ENCODE measurements around the gene PRMT3. TPM values are rescaled to one million over a fixed set of nuclear protein-coding genes. Genes with fewer than 3 reads are reported as not detected.
"Not testable (repeated sequence)": the region's sequence is repeated elsewhere in the genome, so short reads cannot be mapped to it uniquely, and the experiment has no call there.

PRMT3 gene
- polyA plus RNA-seq, 6 donors from 2014 or later: 5.8 to 17.1 (median 9.5) TPM

DNA sequence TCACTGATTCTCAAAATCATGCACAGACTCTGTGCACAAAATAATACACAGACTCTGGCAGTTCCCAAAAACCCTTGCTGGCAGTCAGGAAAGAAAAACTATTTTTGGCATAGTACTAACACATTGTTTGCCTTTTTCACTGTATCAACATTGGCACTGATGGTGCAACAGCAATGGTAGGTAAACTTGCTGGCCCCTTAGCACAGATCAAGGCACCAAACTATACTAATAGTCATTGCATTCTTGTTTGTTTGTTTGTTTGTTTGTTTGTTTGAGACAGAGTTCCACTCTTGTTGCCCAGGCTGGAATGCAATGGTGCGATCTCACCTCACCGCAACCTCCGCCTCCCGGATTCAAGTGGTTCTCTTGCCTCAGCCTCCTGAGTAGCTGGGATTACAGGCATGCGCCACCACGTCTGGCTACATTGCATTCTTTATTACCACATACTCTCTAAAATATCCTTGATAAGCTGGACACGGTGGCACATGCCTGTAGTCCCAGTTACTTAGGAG is 130.9 kb downstream of the PRMT3 start:
- DNase-seq: no peak
- peaks cover 0 to 1% (median 0%) of the 10 kb centered on the region in 7 donors for H3K9me3 Mint-ChIP-seq
- H3K4me3 Mint-ChIP-seq: no peak overlapping the region
- peaks cover 7 to 28% (median 21%) of the 10 kb centered on the region in 3 donors for H3K27me3 Mint-ChIP-seq
- H3K4me1 Mint-ChIP-seq: no peaks in the 10 kb centered on the region
- no peak for ATAC-seq (ENCODE audit: low read depth in 2 of 2)
- H3K36me3 Mint-ChIP-seq: no peaks in the 10 kb centered on the region
- H3K27ac Mint-ChIP-seq: no peak overlapping the region

DNA sequence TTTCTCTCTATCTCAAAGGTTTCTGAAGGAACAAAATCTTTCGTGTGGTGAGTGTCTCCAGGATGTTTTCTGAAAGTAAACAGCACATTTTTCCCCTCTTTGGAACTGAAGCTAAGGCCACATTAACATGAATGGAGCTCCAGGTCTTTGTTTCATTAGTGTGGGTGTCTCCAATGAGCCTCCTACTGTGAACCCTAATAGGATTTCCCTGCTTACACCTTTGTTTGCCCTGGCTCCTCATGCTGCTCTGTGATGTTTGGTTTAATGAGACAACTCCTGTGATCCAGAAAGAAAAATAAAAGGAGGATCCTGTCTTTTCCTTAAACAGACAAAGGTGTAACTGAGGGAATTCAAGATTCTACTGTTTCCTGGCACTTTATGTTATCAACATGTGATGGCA is 135.0 kb downstream of the PRMT3 start:
- no peak overlapping the region for H3K27ac Mint-ChIP-seq
- H3K27me3 Mint-ChIP-seq: peaks cover 7 to 29% (median 21%) of the 10 kb centered on the region in 3 donors
- DNase-seq (no peak), ATAC-seq (ENCODE audit: low read depth in 2 of 2) (no peak)
- no peaks in the 10 kb centered on the region for H3K4me1 Mint-ChIP-seq
- no peaks in the 10 kb centered on the region for H3K36me3 Mint-ChIP-seq
- H3K9me3 Mint-ChIP-seq: no peaks in the 10 kb centered on the region
- no peak overlapping the region for H3K4me3 Mint-ChIP-seq

DNA sequence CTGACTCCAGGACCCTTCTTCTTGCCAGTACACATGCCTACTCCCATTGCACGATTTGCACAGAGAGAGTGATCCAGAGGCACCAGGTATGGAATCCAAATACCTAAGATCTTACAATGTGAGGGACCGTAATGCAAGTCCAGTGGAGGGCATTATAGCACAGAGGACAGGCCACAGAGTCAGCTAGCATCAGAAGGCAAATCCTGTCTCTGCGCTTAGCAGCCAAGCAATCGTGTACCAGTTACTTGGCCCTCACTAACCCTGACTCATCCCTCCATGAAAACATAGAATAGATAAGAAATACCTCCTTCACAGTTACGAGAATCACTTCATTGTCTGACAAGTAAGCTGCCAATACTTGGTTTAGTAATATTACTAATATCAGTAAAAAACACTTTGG is 142.2 kb downstream of the PRMT3 start:
- peaks cover 7 to 15% (median 10%) of the 10 kb centered on the region in 3 donors for H3K27me3 Mint-ChIP-seq
- no peak for DNase-seq
- no peaks in the 10 kb centered on the region for H3K4me1 Mint-ChIP-seq
- H3K27ac Mint-ChIP-seq: no peak overlapping the region
- H3K9me3 Mint-ChIP-seq: no peaks in the 10 kb centered on the region
- no peaks in the 10 kb centered on the region for H3K36me3 Mint-ChIP-seq
- H3K4me3 Mint-ChIP-seq: no peak overlapping the region
- no peak for ATAC-seq (ENCODE audit: low read depth in 2 of 2)

DNA sequence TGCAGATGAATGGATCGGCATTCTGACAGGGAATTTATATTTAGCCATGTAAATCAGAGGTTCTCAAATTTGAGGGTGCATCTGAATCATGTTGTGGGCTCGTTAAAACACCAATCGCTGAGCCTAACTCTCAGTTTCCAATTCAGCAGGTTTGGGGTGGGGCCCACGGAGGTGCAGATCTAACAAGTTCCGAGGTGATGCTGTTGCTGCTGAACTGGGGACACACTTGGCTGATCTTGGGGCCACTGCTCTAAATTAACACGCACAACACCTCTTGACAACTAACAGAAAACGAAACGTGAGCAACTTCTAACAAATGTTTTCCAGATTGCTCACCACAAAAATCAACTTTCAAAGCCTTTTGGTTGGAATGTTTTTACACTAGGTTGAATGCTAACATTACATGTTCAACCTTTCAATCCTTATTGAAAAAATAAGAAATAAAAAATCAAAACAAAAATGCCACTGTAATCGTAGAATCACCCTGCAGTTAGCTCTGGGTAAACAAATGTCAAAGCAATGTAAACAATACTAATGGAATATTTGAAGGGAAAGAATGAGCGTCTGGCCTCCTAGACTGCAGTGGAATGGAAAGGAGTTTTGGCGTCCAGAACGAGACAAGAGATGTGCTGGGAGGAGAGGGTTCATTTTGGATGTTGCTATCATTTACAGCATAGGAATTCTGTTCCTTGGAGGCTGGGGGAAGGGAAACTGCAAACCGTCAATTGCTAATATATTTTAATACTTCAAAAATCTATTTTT is 143.6 kb downstream of the PRMT3 start:
- H3K27me3 Mint-ChIP-seq: peaks cover 12 to 15% (median 14%) of the 10 kb centered on the region in 3 donors
- no peaks in the 10 kb centered on the region for H3K36me3 Mint-ChIP-seq
- no peak overlapping the region for H3K4me3 Mint-ChIP-seq
- no peaks in the 10 kb centered on the region for H3K9me3 Mint-ChIP-seq
- ATAC-seq (ENCODE audit: low read depth in 2 of 2) (no peak), DNase-seq (no peak)
- no peak overlapping the region for H3K27ac Mint-ChIP-seq
- no peaks in the 10 kb centered on the region for H3K4me1 Mint-ChIP-seq

DNA sequence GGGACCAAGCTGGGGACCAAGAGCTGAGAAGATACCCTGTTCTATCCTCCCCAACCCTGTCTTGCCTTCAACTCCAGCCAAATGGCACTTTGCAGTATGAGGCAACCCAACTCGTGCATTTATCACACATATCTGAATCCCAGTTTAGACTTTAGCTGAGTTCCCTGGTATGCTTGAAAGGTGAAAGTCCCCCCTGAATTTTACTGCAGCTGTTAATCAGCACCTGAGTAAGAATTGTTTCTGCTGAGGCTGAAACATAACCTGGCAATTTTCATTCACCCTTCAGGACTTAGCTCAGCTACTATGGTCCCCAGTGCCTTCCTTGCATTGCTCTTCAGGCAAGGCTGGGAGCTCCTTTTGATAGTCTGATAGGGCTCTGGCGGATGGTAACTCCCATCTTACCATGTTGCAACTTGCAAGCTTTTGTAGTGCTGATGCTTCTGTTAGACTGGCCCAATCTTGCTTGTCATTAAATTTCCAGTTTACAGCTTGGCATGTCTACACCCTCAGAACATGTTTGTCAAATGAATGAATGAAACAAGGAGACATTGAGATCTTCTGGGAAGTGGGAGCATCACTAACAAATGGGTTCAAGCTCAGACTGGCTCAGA is 147.9 kb downstream of the PRMT3 start:
- no peak overlapping the region for H3K27ac Mint-ChIP-seq
- no peak for DNase-seq
- H3K4me1 Mint-ChIP-seq: no peaks in the 10 kb centered on the region
- peaks cover 7 to 33% (median 12%) of the 10 kb centered on the region in 7 donors for H3K9me3 Mint-ChIP-seq
- H3K27me3 Mint-ChIP-seq: peaks cover 9 to 26% (median 19%) of the 10 kb centered on the region in 3 donors
- no peak overlapping the region for H3K4me3 Mint-ChIP-seq
- ATAC-seq (ENCODE audit: low read depth in 2 of 2): no peak
- peaks cover 0 to 8% of the 10 kb centered on the region in 2 donors for H3K36me3 Mint-ChIP-seq

DNA sequence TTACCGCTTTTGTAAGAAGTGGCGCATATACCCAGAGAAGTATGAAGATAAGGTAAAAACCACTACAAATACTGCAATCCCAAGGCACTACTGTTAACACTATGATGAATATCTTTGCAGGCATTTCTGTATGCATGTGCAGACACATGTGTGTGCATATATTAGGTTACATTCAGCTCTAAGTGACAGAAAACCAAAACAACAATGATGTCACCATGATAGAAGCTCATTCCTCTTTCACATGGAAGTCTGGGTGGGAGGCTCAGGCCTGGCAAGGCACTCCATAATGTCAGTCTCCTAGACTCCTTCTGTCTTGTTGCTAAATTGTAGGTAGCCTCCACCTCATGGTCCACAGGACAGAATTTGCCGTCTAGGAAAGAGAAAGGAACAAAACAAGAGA is 148.8 kb downstream of the PRMT3 start:
- no peak overlapping the region for H3K27ac Mint-ChIP-seq
- ATAC-seq (ENCODE audit: low read depth in 2 of 2): no peak
- peaks cover 0 to 8% of the 10 kb centered on the region in 2 donors for H3K36me3 Mint-ChIP-seq
- H3K4me3 Mint-ChIP-seq: no peak overlapping the region
- no peaks in the 10 kb centered on the region for H3K4me1 Mint-ChIP-seq
- H3K27me3 Mint-ChIP-seq: peaks cover 9 to 26% (median 19%) of the 10 kb centered on the region in 3 donors
- H3K9me3 Mint-ChIP-seq: peaks cover 7 to 36% (median 12%) of the 10 kb centered on the region in 7 donors
- no peak for DNase-seq

DNA sequence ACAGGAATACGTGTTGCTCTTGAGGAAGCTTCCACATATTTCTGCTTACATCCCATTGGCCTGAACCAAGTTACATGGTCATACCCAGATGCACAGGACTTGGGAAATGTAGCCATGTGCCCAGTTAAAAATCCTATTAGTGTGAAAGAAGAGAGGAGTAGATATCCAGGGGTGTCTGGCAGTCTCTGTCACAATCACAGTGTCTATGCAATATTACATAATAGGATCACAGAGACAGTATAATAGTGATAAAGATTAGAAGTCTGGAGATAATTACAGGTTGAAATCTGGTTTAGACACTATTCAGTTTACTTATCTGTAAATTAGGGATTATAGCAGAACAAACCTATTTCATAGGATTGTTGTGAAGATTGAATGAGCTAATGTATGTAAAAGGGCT is 149.3 kb downstream of the PRMT3 start:
- Mint-ChIP-seq H3K4me1 (no peaks in the 10 kb centered on the region), H3K36me3 (peaks cover 0 to 8% of the 10 kb centered on the region in 2 donors), H3K27me3 (peaks cover 5 to 26% (median 19%) of the 10 kb centered on the region in 3 donors), H3K9me3 (peaks cover 7 to 36% (median 12%) of the 10 kb centered on the region in 7 donors), H3K27ac (no peak overlapping the region), H3K4me3 (no peak overlapping the region)
- DNase-seq (no peak), ATAC-seq (ENCODE audit: low read depth in 2 of 2) (no peak)

DNA sequence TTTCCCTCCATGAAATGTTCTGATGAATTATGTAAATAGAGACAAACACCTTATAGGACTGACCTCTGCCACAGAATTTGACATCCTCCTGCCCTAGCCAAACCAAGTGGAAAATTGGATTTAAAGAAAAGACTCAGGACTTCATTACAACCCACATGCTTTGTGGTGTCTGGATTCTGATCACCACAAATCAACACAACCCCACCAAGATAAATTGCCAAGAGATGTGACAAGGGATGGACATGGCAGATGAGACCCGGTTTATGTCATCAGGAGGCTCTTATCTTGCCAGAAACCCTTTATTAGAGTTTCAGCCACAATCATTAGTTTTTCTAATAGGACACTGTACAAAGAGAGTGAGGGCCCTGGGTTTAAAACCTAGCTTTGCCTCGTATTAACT is 154.0 kb downstream of the PRMT3 start:
- Mint-ChIP-seq H3K4me1 (no peaks in the 10 kb centered on the region), H3K4me3 (no peak overlapping the region), H3K36me3 (peaks cover 0 to 8% of the 10 kb centered on the region in 2 donors), H3K9me3 (peaks cover 7 to 36% (median 12%) of the 10 kb centered on the region in 7 donors), H3K27me3 (peaks cover 0 to 15% (median 14%) of the 10 kb centered on the region in 3 donors), H3K27ac (no peak overlapping the region)
- DNase-seq: no peak
- ATAC-seq (ENCODE audit: low read depth in 2 of 2): no peak

DNA sequence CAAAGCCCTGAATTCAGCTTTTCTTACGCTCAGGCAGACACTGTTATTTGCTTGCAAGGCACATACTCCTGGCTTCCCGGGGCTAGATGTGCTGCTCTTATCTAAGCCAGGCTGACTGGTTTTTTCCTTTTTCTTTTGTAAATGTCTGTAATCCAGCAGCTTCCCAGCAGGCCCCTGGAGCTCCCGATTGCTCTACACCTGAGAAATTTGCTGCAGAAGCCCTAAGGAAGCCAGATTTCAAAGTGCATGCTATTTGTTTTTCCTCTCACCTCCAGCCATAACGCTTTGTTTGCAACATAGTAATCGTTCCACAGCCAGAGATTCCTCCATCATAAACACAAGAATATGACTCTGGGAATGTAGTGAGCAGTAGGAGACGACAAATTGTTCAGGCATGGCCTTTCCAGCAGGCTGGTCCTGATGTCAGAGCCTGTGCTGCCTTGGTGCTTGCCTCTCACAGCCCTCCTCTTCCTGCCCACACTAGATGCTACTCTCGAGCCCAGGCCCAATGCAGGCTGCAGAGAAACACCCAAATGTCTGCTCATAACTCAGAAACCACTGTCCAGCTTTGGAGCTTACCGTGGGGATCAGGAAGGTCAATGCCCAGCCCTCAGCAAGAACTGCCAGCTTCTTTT is 157.2 kb downstream of the PRMT3 start:
- peak overlapping the region in 1 of 6 donors; percentile 52 for H3K27ac Mint-ChIP-seq
- no peak for ATAC-seq (ENCODE audit: low read depth in 2 of 2)
- peaks cover 0 to 10% (median 3%) of the 10 kb centered on the region in 7 donors for H3K9me3 Mint-ChIP-seq
- H3K27me3 Mint-ChIP-seq: peaks cover 0 to 12% (median 9%) of the 10 kb centered on the region in 3 donors
- H3K4me3 Mint-ChIP-seq: no peak overlapping the region
- no peak for DNase-seq
- H3K4me1 Mint-ChIP-seq: no peaks in the 10 kb centered on the region
- H3K36me3 Mint-ChIP-seq: no peaks in the 10 kb centered on the region

DNA sequence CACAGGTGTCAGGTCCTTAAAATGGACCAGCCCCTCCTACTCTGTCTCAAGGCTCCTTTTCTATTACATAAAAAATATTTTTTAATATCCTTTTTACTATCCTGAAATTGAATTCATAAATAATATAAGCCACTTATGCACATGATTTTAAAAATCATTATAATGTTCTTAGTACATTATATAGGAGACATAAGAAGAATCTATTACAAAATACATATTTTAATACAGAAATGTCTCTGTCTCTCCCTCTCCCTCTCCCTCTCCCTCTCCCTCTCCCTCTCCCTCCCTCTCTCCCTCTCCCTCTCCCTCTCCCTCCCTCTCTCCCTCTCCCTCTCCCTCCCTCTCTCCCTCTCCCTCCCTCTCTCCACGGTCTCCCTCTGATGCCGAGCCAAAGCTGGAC is 159.9 kb downstream of the PRMT3 start:
- no peak for ATAC-seq (ENCODE audit: low read depth in 2 of 2)
- Mint-ChIP-seq H3K4me1 (no peaks in the 10 kb centered on the region), H3K4me3 (no peak overlapping the region), H3K27me3 (peaks cover 0 to 10% (median 9%) of the 10 kb centered on the region in 3 donors), H3K36me3 (no peaks in the 10 kb centered on the region), H3K27ac (no peak overlapping the region), H3K9me3 (peaks cover 0 to 3% (median 0%) of the 10 kb centered on the region in 7 donors)
- no peak for DNase-seq

DNA sequence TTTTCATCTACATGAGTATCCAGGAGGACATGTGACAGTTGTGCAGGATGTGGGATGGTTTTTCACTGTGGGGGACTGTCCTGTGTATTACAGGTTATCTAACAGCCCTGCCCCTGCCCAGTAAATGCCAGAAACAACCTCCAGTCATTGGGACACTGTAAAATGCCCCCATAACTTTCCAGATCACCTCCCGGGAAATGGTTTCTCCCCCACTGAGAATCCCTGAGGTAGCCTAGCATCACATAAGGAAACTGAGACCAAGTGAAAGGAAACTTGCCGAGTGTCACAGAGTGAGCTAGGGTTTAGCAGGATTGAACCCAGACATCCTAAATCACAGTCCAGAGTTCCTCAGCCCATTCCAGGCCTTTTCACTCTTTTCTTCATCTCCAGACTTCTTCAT is 163.6 kb downstream of the PRMT3 start:
- DNase-seq (no peak), ATAC-seq (ENCODE audit: low read depth in 2 of 2) (no peak)
- Mint-ChIP-seq H3K27me3 (peaks cover under 1 to 4% (median 2%) of the 10 kb centered on the region in 3 donors), H3K27ac (no peak overlapping the region), H3K4me3 (no peak overlapping the region), H3K4me1 (no peaks in the 10 kb centered on the region), H3K9me3 (peaks cover 2 to 14% (median 7%) of the 10 kb centered on the region in 7 donors), H3K36me3 (no peaks in the 10 kb centered on the region)

DNA sequence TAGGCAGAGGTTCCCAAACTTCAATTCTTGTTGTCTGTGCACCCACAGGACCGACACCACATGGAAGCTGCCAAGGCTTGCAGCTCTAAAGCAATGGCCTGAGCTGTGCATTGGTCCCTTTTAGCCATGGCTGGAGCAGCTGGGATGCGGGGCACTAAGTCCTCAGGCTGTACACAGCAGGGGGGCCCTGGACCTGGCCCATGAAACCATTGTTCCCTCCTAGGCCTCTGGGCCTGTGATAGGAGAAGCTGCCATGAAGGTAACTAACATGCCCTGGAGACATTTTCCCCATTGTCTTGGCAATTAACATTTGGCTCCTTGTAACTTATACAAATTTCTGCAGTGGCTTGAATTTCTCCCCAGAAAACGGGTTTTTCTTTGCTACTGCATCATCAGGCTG is 168.3 kb downstream of the PRMT3 start:
- no peaks in the 10 kb centered on the region for H3K36me3 Mint-ChIP-seq

DNA sequence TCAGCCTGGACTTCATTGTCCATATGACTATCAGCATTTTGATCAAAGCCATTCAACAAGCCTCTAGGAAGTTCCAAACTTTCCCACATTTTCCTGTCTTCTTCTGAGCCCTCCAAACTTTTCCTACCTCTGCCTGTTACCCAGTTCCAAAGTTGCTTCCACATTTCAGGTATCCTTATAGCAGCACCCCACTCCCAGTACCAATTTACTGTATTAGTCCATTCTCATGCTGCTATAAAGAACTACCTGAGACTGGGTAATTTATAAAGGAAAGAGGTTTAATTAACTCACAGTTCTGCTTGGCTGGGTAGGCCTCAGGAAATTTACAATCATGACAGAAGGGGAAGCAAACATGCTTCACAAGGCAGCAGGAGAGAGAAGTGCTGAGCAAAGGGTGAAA is 168.9 kb downstream of the PRMT3 start:
- peaks cover 4 to 28% (median 16%) of the 10 kb centered on the region in 7 donors for H3K9me3 Mint-ChIP-seq
- H3K27me3 Mint-ChIP-seq: peaks cover 7 to 19% (median 8%) of the 10 kb centered on the region in 3 donors
- not testable (repeated sequence) for H3K4me3 Mint-ChIP-seq; H3K27ac Mint-ChIP-seq; ATAC-seq (ENCODE audit: low read depth in 2 of 2); DNase-seq; H3K4me1 Mint-ChIP-seq; H3K36me3 Mint-ChIP-seq

More for the DNA sequence above, 168.3 kb downstream of the PRMT3 start:
- Mint-ChIP-seq H3K4me1 (no peaks in the 10 kb centered on the region), H3K27me3 (peaks cover 8 to 19% (median 11%) of the 10 kb centered on the region in 3 donors), H3K27ac (no peak overlapping the region), H3K9me3 (peaks cover 4 to 28% (median 16%) of the 10 kb centered on the region in 7 donors), H3K4me3 (no peak overlapping the region)
- DNase-seq (no peak), ATAC-seq (ENCODE audit: low read depth in 2 of 2) (no peak)

Measured in naive B cell (primary cell).